ENCODE results near the gene NCKAP5. TPM values are rescaled to one million over a fixed set of nuclear protein-coding genes. Genes with fewer than 3 reads are reported as not detected.
A peak's percentile ranks its signal among the peaks of the same experiment; 100 is the strongest.

The NCKAP5 gene
- total and polyA plus RNA-seq, 2 of the 13 experiments (the other 11 are each of a cell fraction or from before 2014, with no cell fraction given) = 0.01 TPM; not detected in 1

GRCh38 chr2:133303150-133303549 lies 265.1 kb downstream of the NCKAP5 start:
- ChIA-PET CTCF (ENCODE audit: low intra/inter-chr PET ratio, low total read pairs) (no interaction called here), POLR2A (no interaction called here)
- H3K4me2 ChIP-seq (ENCODE audit: low read depth, low read length) = no peak overlapping the region
- FAIRE-seq (no peak), DNase-seq (ENCODE audit: low spot score) (no peak), ATAC-seq (no peak)
- no peaks in the 10 kb centered on the region for H4K20me1 ChIP-seq (ENCODE audit: insufficient read depth, low read length)
- no peaks in the 10 kb centered on the region for H3K36me3 ChIP-seq (replicated peaks in 1 of 2; ENCODE audit: control insufficient read depth in 1 of 2, insufficient read depth in 2 of 2, low read length in 2 of 2)
- no peak overlapping the region for H3K9ac ChIP-seq (ENCODE audit: insufficient read depth, low read depth, low read length)
- intact Hi-C loops (cut with micrococcal nuclease; ENCODE audit: unreplicated experiment) (no loop called here), in situ Hi-C loops (cut with HindIII; ENCODE audit: extremely low pct_ligation_motif_present, low pct_unique_long_range_greater_than_20kb) (no loop called here)
- no peak overlapping the region for H3K4me3 ChIP-seq (replicated peaks in 1 of 3; ENCODE audit: insufficient read depth in 1 of 3, low read depth in 2 of 3, low read length in 3 of 3)
- BruUV-seq (replicated peaks) = no TSS peak
- 63% methylated on average over 1 of the region's 1 CpG for WGBS (ENCODE audit: low lambda C conversion rate)
- no peak for TF ChIP-seq GLMP (CRISPR knock-in tag; IDR thresholded peaks at IDR 0.05; ENCODE audit: borderline replicate concordance)
- peak; percentile 58 for TF ChIP-seq MAFF (IDR thresholded peaks at IDR 0.05; ENCODE audit: low read depth, low read length)
- peak; percentile 53 to 74 for TF ChIP-seq MAFK (conservative IDR thresholded peaks at IDR 0.05 in 1 of 2, IDR thresholded peaks at IDR 0.05 in 1 of 2; ENCODE audit: low read length in 2 of 2)
- H3K9me3 ChIP-seq (ENCODE audit: low read length) = peaks cover 14% of the 10 kb centered on the region
- H3K4me1 ChIP-seq (ENCODE audit: insufficient read depth, low read length) = no peaks in the 10 kb centered on the region
- H3K79me2 ChIP-seq (ENCODE audit: insufficient read depth, low read length) = no peaks in the 10 kb centered on the region
- no peak overlapping the region for H2AFZ ChIP-seq (ENCODE audit: low read length)
- no peak overlapping the region for H3K27ac ChIP-seq (ENCODE audit: extremely low read length, insufficient read depth, low read length)
- H3K27me3 ChIP-seq (ENCODE audit: control insufficient read depth in 1 of 2, insufficient read depth in 2 of 2, low read length in 2 of 2) = no peaks in the 10 kb centered on the region

GRCh38 chr2:133296401-133296800 lies 271.9 kb downstream of the NCKAP5 start:
- BruUV-seq (replicated peaks) = no TSS peak
- CTCF ChIA-PET (ENCODE audit: low intra/inter-chr PET ratio, low total read pairs) = no interaction called here
- no peaks in the 10 kb centered on the region for H3K79me2 ChIP-seq (ENCODE audit: insufficient read depth, low read length)
- H3K4me1 ChIP-seq (ENCODE audit: insufficient read depth, low read length) = no peaks in the 10 kb centered on the region
- no peak for DNase-seq (ENCODE audit: low spot score)
- no peak for ATAC-seq
- intact Hi-C loops (cut with micrococcal nuclease; ENCODE audit: unreplicated experiment) (no loop called here), in situ Hi-C loops (cut with HindIII; ENCODE audit: extremely low pct_ligation_motif_present, low pct_unique_long_range_greater_than_20kb) (no loop called here)
- no peak for TF ChIP-seq ZNF674 (CRISPR knock-in tag; IDR thresholded peaks at IDR 0.05; ENCODE audit: low read depth)
- no peak for TF ChIP-seq PCBP1 (IDR thresholded peaks at IDR 0.05; ENCODE audit: borderline replicate concordance, low read depth, low read length)
- TF ChIP-seq TFDP2 (CRISPR knock-in tag; IDR thresholded peaks at IDR 0.05) = no peak
- no peak for TF ChIP-seq MEIS2 (CRISPR knock-in tag; IDR thresholded peaks at IDR 0.05)
- no peak for TF ChIP-seq ZNF773 (CRISPR knock-in tag; IDR thresholded peaks at IDR 0.05; ENCODE audit: borderline replicate concordance)
- no peak for TF ChIP-seq MTF2 (CRISPR knock-in tag; IDR thresholded peaks at IDR 0.05; ENCODE audit: borderline replicate concordance)
- TF ChIP-seq GATA4 (IDR thresholded peaks at IDR 0.05; ENCODE audit: borderline replicate concordance, low read depth) = no peak
- TF ChIP-seq FOSL2 (CRISPR knock-in tag; IDR thresholded peaks at IDR 0.05) = no peak
- TF ChIP-seq SRSF9 (IDR thresholded peaks at IDR 0.05; ENCODE audit: borderline replicate concordance, insufficient read depth, low read depth, low read length, poor library complexity, severe bottlenecking) = no peak
- TF ChIP-seq MTF1 (CRISPR knock-in tag; IDR thresholded peaks at IDR 0.05) = no peak
- TF ChIP-seq SIX1 (CRISPR knock-in tag; IDR thresholded peaks at IDR 0.05; ENCODE audit: borderline replicate concordance) = no peak
- TF ChIP-seq ZNF777 (CRISPR knock-in tag; IDR thresholded peaks at IDR 0.05) = no peak
- no peak for TF ChIP-seq ZNF180 (CRISPR knock-in tag; IDR thresholded peaks at IDR 0.05; ENCODE audit: borderline replicate concordance, low read depth)
- H3K4me3 ChIP-seq (replicated peaks in 1 of 3; ENCODE audit: insufficient read depth in 1 of 3, low read depth in 2 of 3, low read length in 3 of 3) = no peak overlapping the region
- H4K20me1 ChIP-seq (ENCODE audit: insufficient read depth, low read length) = no peaks in the 10 kb centered on the region
- no peak overlapping the region for H3K4me2 ChIP-seq (ENCODE audit: low read depth, low read length)
- no peak for FAIRE-seq
- H3K9me3 ChIP-seq (ENCODE audit: low read length) = no peaks in the 10 kb centered on the region
- H3K27me3 ChIP-seq (ENCODE audit: control insufficient read depth in 1 of 2, insufficient read depth in 2 of 2, low read length in 2 of 2) = no peaks in the 10 kb centered on the region
- POLR2A ChIA-PET = no interaction called here
- H3K36me3 ChIP-seq (replicated peaks in 1 of 2; ENCODE audit: control insufficient read depth in 1 of 2, insufficient read depth in 2 of 2, low read length in 2 of 2) = no peaks in the 10 kb centered on the region
- no peak overlapping the region for H3K9ac ChIP-seq (ENCODE audit: insufficient read depth, low read depth, low read length)
- H2AFZ ChIP-seq (ENCODE audit: low read length) = no peak overlapping the region
- H3K27ac ChIP-seq (ENCODE audit: extremely low read length, insufficient read depth, low read length) = no peak overlapping the region

Measured in HepG2 (cell line).